Measurements from ENCODE around the gene PLA2G12B.
"Not testable (repeated sequence)": the region's sequence is repeated elsewhere in the genome, so short reads cannot be mapped to it uniquely, and the experiment has no call there.

PLA2G12B gene

DNA sequence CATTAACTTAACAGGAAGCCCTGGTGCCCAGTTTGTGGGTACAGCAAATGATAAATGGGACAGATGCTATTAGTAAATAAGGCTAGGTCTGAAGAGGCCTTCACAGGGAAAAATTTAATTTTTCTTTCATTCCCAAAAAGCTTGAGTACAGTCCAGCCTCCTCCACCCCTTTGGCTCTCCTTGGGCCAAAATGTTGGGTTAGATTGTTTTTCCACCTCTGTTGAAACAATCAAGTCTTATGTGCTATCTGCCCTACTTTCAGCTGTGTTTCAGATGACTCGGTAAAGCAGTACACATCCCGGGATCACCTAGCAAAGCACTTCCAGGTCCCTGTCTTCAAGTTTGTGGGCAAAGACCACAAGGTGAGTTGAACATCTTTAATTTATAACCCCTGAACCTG lies 24.3 kb downstream of the PLA2G12B start:
- Histone ChIP-seq H3K9me3 (ENCODE audit: severe bottlenecking) (no peaks in the 10 kb centered on the region), H3K27ac (no peak overlapping the region), H3K4me3 (ENCODE audit: low read depth, low read length) (no peak overlapping the region), H3K36me3 (no peaks in the 10 kb centered on the region), H3K27me3 (ENCODE audit: insufficient read depth, low read depth, severe bottlenecking) (no peaks in the 10 kb centered on the region)
- TF ChIP-seq, protein P1, sequence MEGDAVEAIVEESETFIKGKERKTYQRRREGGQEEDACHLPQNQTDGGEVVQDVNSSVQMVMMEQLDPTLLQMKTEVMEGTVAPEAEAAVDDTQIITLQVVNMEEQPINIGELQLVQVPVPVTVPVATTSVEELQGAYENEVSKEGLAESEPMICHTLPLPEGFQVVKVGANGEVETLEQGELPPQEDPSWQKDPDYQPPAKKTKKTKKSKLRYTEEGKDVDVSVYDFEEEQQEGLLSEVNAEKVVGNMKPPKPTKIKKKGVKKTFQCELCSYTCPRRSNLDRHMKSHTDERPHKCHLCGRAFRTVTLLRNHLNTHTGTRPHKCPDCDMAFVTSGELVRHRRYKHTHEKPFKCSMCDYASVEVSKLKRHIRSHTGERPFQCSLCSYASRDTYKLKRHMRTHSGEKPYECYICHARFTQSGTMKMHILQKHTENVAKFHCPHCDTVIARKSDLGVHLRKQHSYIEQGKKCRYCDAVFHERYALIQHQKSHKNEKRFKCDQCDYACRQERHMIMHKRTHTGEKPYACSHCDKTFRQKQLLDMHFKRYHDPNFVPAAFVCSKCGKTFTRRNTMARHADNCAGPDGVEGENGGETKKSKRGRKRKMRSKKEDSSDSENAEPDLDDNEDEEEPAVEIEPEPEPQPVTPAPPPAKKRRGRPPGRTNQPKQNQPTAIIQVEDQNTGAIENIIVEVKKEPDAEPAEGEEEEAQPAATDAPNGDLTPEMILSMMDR (IDR thresholded peaks at IDR 0.05; ENCODE audit: low read depth, low read length): no peak
- DNase-seq: no peak

DNA sequence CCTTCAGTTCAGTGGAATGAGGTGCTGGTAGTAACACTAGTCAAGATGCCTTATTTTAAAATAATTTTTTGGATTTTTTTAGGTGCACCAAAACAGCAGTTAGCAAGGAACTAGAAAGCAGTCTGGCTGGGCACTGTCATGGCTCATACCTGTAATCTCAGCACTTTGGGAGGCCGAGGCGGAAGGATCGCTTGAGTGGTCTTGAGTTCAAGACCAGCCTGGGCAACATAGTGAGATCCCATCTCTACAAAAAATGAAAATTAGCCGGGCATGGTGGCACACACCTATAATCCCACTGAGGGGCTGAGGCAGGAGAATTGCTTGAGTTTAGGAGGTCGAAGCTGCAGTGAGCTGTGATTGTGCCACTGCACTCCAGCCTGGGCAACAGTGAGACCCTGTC lies 25.8 kb downstream of the PLA2G12B start:
- no peak for DNase-seq
- no peaks in the 10 kb centered on the region for H3K27me3 ChIP-seq (ENCODE audit: insufficient read depth, low read depth, severe bottlenecking)
- H3K9me3 ChIP-seq (ENCODE audit: severe bottlenecking): no peaks in the 10 kb centered on the region
- no peak overlapping the region for H3K4me3 ChIP-seq (ENCODE audit: low read depth, low read length)
- no peaks in the 10 kb centered on the region for H3K36me3 ChIP-seq
- H3K27ac ChIP-seq: no peak overlapping the region
- TF ChIP-seq, protein P1 (IDR thresholded peaks at IDR 0.05; ENCODE audit: low read depth, low read length): no peak

DNA sequence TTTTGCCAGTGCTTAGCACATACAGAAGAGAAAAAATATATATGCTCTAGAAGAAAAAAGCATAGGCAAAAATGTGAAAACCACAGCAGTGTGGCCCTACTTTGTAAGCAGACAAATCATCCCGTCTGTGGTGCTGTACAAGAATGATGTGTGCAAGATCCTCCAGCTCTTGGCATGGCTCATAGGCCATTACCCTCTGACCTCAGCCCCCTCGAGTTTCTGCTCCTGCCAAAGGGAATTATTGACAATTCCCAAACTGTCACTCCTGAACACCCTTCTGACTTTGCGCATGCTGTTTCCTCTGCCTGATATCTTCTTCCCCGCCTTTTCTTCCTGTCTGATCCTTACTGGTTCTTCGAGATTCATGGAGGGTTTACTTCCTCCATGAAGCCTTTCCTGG lies 27.1 kb downstream of the PLA2G12B start:
- no peak overlapping the region for H3K4me3 ChIP-seq (ENCODE audit: low read depth, low read length)
- DNase-seq: no peak
- no peak overlapping the region for H3K27ac ChIP-seq
- H3K36me3 ChIP-seq: no peaks in the 10 kb centered on the region
- H3K9me3 ChIP-seq (ENCODE audit: severe bottlenecking): no peaks in the 10 kb centered on the region
- TF ChIP-seq, protein P1 (IDR thresholded peaks at IDR 0.05; ENCODE audit: low read depth, low read length): no peak
- H3K27me3 ChIP-seq (ENCODE audit: insufficient read depth, low read depth, severe bottlenecking): no peaks in the 10 kb centered on the region

DNA sequence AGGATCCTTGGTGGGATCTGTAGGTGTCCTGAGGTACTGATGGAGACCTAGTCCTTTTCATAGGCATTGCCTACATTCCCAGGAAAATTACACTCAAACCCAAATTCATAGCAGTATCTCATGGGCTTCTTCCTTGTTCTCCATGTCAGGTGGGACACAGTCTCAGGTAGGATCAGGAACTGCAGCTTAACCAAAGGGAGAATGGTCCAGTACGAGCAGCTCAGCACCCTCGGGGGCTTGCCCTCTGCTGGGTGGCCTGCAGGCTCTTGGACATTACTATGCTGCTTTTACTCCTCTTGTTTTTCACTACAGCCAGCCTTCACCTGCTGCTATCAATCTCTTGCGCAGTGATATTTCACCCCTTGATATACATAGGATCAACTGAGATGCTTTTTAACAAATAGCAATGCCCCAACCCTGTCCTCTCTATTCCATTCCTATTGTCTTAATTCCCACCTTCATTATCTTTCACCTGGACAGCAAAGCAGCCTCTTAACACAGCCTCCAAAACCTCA lies 28.6 kb downstream of the PLA2G12B start:
- Histone ChIP-seq H3K9me3 (ENCODE audit: severe bottlenecking) (peaks cover 4% of the 10 kb centered on the region), H3K27me3 (ENCODE audit: insufficient read depth, low read depth, severe bottlenecking) (no peaks in the 10 kb centered on the region), H3K27ac (no peak overlapping the region), H3K36me3 (no peaks in the 10 kb centered on the region), H3K4me3 (ENCODE audit: low read depth, low read length) (no peak overlapping the region)
- no peak for DNase-seq
- TF ChIP-seq, protein P1 (IDR thresholded peaks at IDR 0.05; ENCODE audit: low read depth, low read length): no peak

DNA sequence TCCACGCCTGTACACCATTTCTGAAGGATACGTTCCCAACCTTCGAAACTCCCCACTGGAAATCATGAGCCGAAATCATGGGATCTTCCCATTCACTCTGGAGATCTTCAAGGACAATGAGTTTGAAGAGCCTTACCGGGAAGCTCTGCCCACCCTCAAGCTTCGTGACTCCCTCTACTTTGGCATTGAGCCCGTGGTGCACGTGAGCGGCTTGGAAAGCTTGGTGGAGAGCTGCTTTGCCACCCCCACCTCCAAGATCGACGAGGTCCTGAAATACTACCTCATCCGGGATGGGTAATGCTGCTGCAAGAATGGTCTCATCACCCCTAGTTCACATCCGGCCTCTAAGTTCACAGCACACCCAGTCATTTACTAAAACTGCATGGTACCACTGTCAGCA lies 30.3 kb downstream of the PLA2G12B start:
- Histone ChIP-seq H3K27ac (no peak overlapping the region), H3K4me3 (ENCODE audit: low read depth, low read length) (no peak overlapping the region), H3K36me3 (no peaks in the 10 kb centered on the region), H3K27me3 (ENCODE audit: insufficient read depth, low read depth, severe bottlenecking) (no peaks in the 10 kb centered on the region), H3K9me3 (ENCODE audit: severe bottlenecking) (peaks cover 11% of the 10 kb centered on the region)
- DNase-seq: no peak
- TF ChIP-seq, protein P1 (IDR thresholded peaks at IDR 0.05; ENCODE audit: low read depth, low read length): no peak

DNA sequence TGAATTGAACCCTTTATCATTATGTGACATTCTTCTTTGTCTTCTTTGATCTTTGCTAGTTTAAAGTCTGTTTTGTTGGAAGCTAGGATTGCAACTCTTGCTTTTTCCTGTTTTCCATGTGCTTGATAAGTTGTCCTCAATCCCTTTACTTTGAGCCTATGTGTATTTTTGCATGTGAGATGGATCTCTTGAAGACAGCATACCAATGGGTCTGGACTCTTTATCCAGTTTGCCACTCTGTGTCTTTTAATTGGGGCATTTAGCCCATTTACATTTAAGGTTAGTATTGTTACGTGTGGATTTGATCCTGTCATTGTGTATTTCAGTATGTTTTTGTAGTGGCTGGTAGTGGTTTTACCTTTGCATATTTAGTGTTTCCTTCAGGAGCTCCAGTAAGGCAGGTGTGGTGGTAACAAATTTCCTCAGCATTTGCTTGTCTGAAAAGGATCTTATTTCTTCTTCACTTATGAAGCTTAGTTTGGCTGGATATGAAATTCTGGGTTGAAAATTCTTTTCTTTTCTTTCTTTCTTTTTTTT lies 33.4 kb downstream of the PLA2G12B start:
- DNase-seq, H3K36me3 ChIP-seq, H3K27ac ChIP-seq: not testable (repeated sequence)

More for the DNA sequence above, 33.4 kb downstream of the PLA2G12B start:
- not testable (repeated sequence) for H3K27me3 ChIP-seq (ENCODE audit: insufficient read depth, low read depth, severe bottlenecking); H3K4me3 ChIP-seq (ENCODE audit: low read depth, low read length)
- H3K9me3 ChIP-seq (ENCODE audit: severe bottlenecking): peaks cover 11% of the 10 kb centered on the region

All from WERI-Rb-1 (cell line).